ENCODE data around the gene IL27RA.

The IL27RA gene

DNA sequence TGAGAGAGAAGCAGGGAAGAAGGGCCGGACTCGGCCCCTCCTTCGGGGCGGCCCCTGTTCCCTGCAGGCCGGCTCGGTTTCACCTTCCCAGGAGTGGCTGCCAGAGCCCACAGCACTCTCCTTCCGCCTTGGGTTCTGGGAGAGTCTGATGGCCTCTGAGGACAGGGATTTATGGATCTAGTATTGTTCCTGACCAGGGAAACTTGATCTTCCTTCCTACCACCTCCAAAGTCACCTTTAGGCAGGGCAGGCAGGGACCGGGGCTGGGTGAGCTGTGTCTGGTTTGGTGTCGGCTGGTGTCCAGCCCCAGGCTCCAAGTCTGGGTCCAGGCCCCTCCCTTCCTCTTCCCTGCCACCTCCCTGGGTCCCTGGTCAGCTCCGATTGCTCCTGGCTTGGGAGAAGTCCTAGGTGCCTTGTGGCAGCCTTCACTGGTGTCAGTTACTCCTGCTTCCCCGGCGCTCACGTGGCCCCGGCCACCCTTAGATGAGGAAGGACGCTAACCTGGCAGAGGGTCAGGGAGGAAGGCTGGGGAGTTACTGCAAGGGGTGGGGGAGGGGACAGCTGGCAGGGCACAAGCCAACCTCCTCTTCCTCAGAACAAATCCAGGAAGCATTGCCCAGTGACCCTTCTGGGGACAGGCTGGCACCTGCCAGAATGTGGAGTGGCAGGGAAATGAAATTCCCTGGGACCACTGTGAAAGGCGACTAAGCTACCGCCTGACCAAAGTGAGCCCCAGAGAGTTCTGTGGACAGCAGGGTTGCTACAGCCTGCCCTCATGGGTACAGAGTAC lies 44.3 kb upstream of the IL27RA start:
- Histone ChIP-seq H3K9ac (peak overlapping the region; percentile 35; the same call in 1 of the 2 replicates), H3K4me1 (ENCODE audit: low read depth, poor library complexity, severe bottlenecking) (peaks cover 17% of the 10 kb centered on the region), H4K20me1 (ENCODE audit: insufficient read depth) (no peaks in the 10 kb centered on the region), H3K36me3 (ENCODE audit: insufficient read depth) (no peaks in the 10 kb centered on the region), H3K27me3 (ENCODE audit: insufficient read depth, low read depth) (no peaks in the 10 kb centered on the region), H3K4me2 (peak overlapping the region; percentile 67), H3K4me3 (IDR thresholded peaks at IDR 0.05; ENCODE audit: insufficient read depth, low read depth, low read length) (no peak overlapping the region), H2AFZ (ENCODE audit: low read depth) (peak overlapping the region; percentile 42; the same call in 1 of the 2 replicates), H3K27ac (peak overlapping the region; percentile 57; the same call in 1 of the 2 replicates), H3K79me2 (ENCODE audit: insufficient read depth, low read depth) (no peaks in the 10 kb centered on the region)
- no peak for TF ChIP-seq CTCF (conservative IDR thresholded peaks at IDR 0.05; ENCODE audit: low read depth, low read length)

DNA sequence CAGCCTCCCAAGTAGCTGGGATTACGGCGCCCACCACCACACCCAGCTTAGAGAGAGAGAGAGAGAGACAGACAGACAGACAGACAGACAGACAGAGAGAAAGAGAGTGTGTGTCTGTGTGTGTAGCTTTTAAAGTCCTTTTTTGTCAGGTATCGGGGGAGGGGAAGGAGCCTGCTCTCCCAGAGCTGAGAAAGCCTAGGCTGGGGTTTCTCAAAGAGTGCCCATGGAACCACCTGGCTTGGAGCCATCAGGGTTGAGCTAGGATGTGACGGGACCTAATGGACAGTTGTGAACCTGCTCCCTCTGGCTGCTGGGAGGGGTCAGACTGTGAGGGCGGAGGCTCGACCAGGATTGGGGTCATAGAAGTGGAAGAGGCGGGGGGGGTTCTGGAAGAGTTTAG lies 42.1 kb upstream of the IL27RA start:
- no peaks in the 10 kb centered on the region for H3K36me3 ChIP-seq (ENCODE audit: insufficient read depth)
- H2AFZ ChIP-seq (ENCODE audit: low read depth), result no peak overlapping the region
- no peaks in the 10 kb centered on the region for H4K20me1 ChIP-seq (ENCODE audit: insufficient read depth)
- no peak overlapping the region for H3K4me2 ChIP-seq
- no peaks in the 10 kb centered on the region for H3K79me2 ChIP-seq (ENCODE audit: insufficient read depth, low read depth)
- no peak overlapping the region for H3K27ac ChIP-seq
- H3K27me3 ChIP-seq (ENCODE audit: insufficient read depth, low read depth), result no peaks in the 10 kb centered on the region
- peaks cover 17% of the 10 kb centered on the region for H3K4me1 ChIP-seq (ENCODE audit: low read depth, poor library complexity, severe bottlenecking)
- no peak overlapping the region for H3K9ac ChIP-seq
- H3K4me3 ChIP-seq (IDR thresholded peaks at IDR 0.05; ENCODE audit: insufficient read depth, low read depth, low read length), result no peak overlapping the region
- TF ChIP-seq CTCF (conservative IDR thresholded peaks at IDR 0.05; ENCODE audit: low read depth, low read length), result no peak

DNA sequence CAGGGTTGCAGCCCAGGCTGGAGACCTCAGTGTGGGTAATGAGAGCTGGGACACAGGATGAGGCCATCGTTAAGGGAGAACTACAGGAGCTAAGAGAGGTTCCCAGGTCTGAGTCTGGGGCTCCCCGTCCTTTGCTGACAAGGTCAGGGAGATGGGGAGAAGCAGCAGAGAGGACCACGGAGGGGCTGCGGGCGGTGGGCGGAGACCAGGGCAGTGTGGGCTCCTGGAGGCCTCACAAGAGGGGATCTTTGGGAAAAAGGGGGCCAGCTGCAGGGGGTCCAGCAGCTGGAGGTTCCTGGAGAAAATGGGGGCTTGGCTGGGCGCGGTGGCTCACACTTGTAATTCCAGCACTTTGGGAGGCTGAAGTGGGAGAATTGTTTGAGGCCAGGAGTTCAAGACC lies 41.5 kb upstream of the IL27RA start:
- no peaks in the 10 kb centered on the region for H4K20me1 ChIP-seq (ENCODE audit: insufficient read depth)
- H3K4me2 ChIP-seq, result no peak overlapping the region
- H3K27me3 ChIP-seq (ENCODE audit: insufficient read depth, low read depth), result no peaks in the 10 kb centered on the region
- H3K27ac ChIP-seq, result no peak overlapping the region
- H2AFZ ChIP-seq (ENCODE audit: low read depth), result no peak overlapping the region
- H3K4me3 ChIP-seq (IDR thresholded peaks at IDR 0.05; ENCODE audit: insufficient read depth, low read depth, low read length), result no peak overlapping the region
- no peak overlapping the region for H3K9ac ChIP-seq
- no peak for TF ChIP-seq CTCF (conservative IDR thresholded peaks at IDR 0.05; ENCODE audit: low read depth, low read length)
- no peaks in the 10 kb centered on the region for H3K36me3 ChIP-seq (ENCODE audit: insufficient read depth)
- peaks cover 17% of the 10 kb centered on the region for H3K4me1 ChIP-seq (ENCODE audit: low read depth, poor library complexity, severe bottlenecking)
- H3K79me2 ChIP-seq (ENCODE audit: insufficient read depth, low read depth), result no peaks in the 10 kb centered on the region

DNA sequence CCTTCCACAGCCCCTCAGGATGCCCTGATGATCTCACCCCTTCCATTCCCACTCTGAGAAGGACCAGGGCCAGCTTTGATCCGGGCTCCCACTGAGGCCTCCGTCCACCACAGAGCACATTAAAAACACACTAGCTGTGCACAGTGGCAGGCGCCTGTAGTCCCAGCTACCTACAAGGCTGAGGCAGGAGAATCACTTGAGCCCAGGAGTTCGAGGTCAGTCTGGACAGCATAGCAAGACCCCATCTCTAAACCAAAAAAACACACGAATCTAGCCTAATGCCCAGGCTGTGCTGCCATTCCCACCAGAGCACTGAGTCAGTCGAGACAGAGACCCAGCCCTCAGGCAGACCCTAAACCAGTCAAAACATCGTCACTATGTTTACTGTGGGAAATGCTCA lies 39.5 kb upstream of the IL27RA start:
- H3K79me2 ChIP-seq (ENCODE audit: insufficient read depth, low read depth), result no peaks in the 10 kb centered on the region
- peaks cover 5% of the 10 kb centered on the region for H3K4me1 ChIP-seq (ENCODE audit: low read depth, poor library complexity, severe bottlenecking)
- H3K4me3 ChIP-seq (IDR thresholded peaks at IDR 0.05; ENCODE audit: insufficient read depth, low read depth, low read length), result no peak overlapping the region
- H3K27ac ChIP-seq, result no peak overlapping the region
- H3K9ac ChIP-seq, result no peak overlapping the region
- no peak overlapping the region for H2AFZ ChIP-seq (ENCODE audit: low read depth)
- H3K36me3 ChIP-seq (ENCODE audit: insufficient read depth), result no peaks in the 10 kb centered on the region
- H3K4me2 ChIP-seq, result no peak overlapping the region
- TF ChIP-seq CTCF (conservative IDR thresholded peaks at IDR 0.05; ENCODE audit: low read depth, low read length), result no peak
- H3K27me3 ChIP-seq (ENCODE audit: insufficient read depth, low read depth), result no peaks in the 10 kb centered on the region
- no peaks in the 10 kb centered on the region for H4K20me1 ChIP-seq (ENCODE audit: insufficient read depth)

Data from KMS-11 (cell line).